Stimulated activated CD4-positive, alpha-beta T cell treated with anti-CD3 and anti-CD28 coated beads, Interleukin-15, amount 100 ng/mL, for 48 hours (primary cell): ENCODE measurements around the gene SLC44A1.

Source experiments
- DNase-seq, 2 donors: peaks; one replicate each; pipeline ENCODE4 v3.0.0-alpha.2; 2020; ENCODE audit warnings: low read depth in 2 of 2

SLC44A1 gene

GRCh38 chr9:105392531-105392930 is 148.1 kb downstream of the SLC44A1 start:
- no peak for DNase-seq

- DNase-seq = no peak
Observed at GRCh38 chr9:105393576-105394344, 149.3 kb downstream of the SLC44A1 start.

DNA sequence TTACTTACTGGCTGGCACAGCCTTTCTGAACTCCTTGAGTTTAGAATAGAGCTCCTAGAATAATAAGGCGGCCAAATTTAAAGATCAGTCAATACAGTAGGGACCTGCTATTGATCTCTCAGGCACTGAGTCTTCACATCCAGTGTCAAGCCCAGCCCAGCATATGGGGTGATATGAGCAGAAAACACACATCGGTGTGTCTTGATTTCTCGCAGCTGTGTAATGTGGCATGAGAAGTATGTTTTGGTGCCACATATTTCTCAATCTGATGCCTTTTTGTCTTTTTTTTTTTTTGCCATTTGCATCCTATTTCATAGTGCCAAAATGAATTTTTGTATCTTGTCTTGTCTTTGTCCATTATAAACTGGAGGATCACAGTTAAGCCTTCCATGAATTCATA is 152.0 kb downstream of the SLC44A1 start:
- DNase-seq = no peak

GRCh38 chr9:105396901-105397300 is 152.4 kb downstream of the SLC44A1 start:
- no peak for DNase-seq

DNA sequence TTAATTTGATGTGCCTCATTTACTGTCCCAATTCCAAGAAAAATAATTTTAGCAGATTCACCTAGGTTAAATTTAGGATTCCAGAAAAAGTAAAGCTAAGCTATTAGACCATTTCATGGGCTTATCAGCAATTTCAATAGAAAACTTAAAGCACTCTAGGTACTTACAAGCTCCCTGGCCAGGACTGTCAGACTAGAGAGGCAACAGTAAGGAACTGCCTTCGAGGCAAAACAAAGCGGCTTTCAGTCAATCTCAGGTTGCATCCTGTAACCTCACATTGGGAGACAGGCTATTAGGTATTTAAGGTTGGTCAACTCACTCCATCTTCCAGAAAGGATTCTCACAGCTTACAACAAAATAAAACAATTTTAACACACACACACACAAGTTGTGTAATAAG is 154.7 kb downstream of the SLC44A1 start:
- DNase-seq = no peak

- DNase-seq = no peak
Observed at GRCh38 chr9:105401651-105402050, 157.2 kb downstream of the SLC44A1 start.

GRCh38 chr9:105403552-105404248 is 159.2 kb downstream of the SLC44A1 start:
- no peak for DNase-seq

- peak; percentile 23 to 27 for DNase-seq
Observed at GRCh38 chr9:105405514-105406131, 161.2 kb downstream of the SLC44A1 start.

DNA sequence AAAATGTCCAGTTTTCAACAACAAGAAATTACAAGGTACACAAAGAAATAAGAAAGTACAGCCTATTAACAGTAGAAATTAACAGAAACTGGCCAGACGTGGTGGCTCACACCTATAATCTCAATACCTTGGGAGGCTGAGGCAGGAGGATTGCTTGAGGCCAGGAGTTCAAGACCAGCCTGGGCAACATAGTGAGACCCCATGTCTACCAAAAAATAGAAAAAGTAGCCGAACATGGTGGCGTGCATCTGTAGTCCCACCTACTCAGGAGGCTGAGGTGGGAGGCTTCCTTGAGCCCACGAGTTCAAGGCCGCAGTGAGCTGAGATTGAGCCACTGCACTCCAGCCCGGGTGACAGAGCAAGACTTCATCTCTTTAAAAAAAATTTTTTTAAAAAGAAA is 161.9 kb downstream of the SLC44A1 start:
- DNase-seq = no peak

DNA sequence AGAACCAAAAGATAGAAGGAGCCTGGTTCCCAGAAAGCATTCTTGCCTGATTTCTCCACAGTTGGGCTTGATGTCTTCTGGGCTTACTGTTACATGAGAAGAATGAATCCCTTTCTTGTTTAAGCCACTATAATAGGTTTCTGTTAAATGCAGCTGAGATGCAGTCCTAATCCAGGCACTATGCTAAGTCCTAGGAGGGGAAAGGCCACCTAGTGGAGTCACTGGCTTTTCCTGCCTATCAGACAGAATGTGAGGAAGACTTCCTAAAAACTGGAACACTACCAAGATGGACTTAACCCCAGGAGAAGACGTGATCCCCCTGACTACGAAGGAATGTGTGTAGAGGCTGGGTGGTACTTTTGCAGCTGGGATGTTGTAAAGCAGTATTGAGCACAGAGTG is 169.1 kb downstream of the SLC44A1 start:
- DNase-seq = no peak

GRCh38 chr9:105414947-105415661 is 170.7 kb downstream of the SLC44A1 start:
- DNase-seq = peak in 1 of 2 donors; percentile 34

GRCh38 chr9:105415662-105415980 is 171.2 kb downstream of the SLC44A1 start:
- DNase-seq = no peak

DNA sequence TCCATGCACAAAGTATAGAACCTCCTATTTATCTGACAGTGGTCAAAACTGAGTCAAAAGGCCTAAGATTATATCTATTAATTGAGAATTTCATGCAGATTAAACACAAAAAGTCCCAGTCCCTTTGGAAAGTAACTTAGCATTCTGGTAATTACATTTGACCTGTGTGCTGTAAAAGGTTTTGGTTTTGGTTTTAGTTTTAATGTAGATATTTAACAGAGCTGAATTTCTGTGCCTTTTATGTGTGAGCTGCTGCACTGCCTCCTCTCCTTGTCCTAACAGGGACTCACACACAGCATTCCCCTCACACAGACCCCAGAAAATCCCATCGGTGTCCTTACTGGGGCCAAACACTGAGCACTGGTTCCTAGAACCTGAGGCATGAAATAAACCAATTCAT is 172.4 kb downstream of the SLC44A1 start:
- DNase-seq = no peak

- DNase-seq = no peak
Observed at GRCh38 chr9:105418588-105419500, 174.4 kb downstream of the SLC44A1 start.

DNA sequence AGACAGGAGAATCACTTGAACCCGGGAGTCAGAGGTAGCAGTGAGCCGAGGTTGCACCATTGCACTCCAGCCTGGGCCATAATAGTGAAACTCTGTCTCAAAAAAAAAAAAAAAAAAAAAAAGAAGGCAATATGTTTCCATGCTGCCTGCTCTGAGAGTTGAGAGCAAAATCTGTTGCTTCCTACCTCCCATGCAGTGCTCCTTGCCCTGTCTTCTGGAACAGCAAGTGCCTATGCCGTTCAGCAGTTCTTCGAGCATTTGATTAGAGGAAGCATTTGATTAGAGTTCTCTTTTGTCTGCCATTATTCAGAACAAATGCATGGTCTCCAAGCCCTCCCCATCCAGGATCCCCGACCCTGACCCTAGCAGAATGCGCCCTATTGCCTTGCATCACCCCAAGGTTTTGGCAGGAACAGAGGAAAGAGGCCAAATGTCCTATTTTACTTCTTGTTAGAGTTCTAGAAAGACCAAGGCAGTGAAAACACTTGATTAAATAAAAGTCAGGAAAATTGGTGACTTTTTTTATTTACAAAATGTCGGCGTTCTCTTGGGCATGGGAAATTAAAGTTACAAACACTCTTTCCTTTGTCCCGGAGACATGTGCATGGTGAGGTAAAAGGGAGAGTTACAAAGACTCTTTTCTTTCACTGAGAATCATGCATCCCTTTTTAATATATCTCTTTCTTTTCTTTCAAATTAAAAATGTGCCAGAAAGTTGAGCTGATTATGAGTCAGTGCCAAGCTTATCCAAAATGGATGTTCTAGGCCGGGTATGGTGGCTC is 175.6 kb downstream of the SLC44A1 start:
- DNase-seq = no peak

GRCh38 chr9:105421154-105421553 is 176.7 kb downstream of the SLC44A1 start:
- no peak for DNase-seq

DNA sequence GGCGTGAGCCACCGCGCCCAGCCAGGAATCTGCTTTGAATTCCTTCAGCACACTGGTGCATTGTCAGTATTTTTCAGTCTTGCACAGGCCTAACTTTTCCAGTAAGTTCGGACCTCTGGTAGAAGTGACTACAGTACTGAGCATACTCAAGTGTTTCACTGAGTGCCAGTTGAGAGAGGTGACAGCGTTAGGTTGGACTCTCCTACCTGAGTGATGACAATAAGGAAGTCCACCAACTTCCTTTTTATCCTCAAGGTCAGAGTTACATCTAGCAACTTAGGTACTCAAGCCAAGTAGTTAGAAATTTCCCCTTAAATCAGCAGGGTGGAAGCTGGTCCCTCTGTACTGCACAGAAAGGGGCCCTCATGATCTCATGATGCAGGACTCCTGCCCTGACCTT is 177.4 kb downstream of the SLC44A1 start:
- DNase-seq = no peak

DNA sequence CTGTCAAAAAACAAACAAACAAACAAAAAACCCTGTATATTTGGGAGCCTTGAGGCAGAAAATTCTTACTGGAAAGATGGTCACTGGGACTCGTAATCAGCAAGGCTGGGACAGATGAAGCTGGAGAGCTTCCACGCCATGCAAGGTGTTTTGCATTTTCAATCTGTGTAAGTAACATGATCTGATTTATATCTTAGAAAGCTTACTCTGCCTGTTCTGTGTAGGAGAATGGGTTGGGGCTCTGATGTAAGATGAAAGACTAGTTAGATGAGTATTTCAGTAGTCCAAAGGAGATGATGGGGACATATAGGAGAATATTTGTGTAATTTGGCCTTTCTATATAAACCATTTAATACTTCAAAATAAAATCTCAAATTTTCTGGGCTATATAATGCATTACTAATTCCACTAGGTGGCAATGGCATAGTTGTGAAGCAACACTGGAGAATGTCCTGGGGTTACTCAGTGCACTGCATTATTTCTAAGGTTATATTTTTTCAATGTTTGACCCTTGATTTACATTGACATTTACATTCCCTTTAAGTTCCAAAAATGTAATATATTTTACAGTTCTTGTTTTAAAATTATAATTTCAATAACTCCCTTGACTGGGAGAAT is 181.5 kb downstream of the SLC44A1 start:
- DNase-seq = no peak

- no peak for DNase-seq
Observed at GRCh38 chr9:105426657-105427056, 182.2 kb downstream of the SLC44A1 start.
